ENCODE results near the gene ARFGEF2.
"Not testable (repeated sequence)": the region's sequence is repeated elsewhere in the genome, so short reads cannot be mapped to it uniquely, and the experiment has no call there.

- not testable (repeated sequence) for TF ChIP-seq CTCF (conservative IDR thresholded peaks at IDR 0.05); ZFX (IDR thresholded peaks at IDR 0.05)
These were observed 14.7 kb downstream of the ARFGEF2 start for GRCh38 chr20:48936178-48936577.
